WERI-Rb-1 (cell line): Measurements from ENCODE around the gene CENPM.

ENCODE experiments used
- DNase-seq: peaks from one replicate; pipeline ENCODE4 v3.0.0-alpha.2; 2020
- H3K27ac ChIP-seq: fragments of 250-450 bp; sonication (Bioruptor Pico); 2 replicates; pipeline ENCODE4 v1.5.1; 2020; ENCODE audit warnings: mild to moderate bottlenecking, moderate library complexity
- H3K27me3 ChIP-seq: fragments of 250-450 bp; sonication (Bioruptor Pico); 2 replicates; pipeline ENCODE4 v1.5.1; 2021; ENCODE audit warnings: mild to moderate bottlenecking, low read depth, moderate library complexity; ENCODE audit not compliant: insufficient read depth, severe bottlenecking
- H3K36me3 ChIP-seq: fragments of 250-450 bp; sonication (Bioruptor Pico); 2 replicates; pipeline ENCODE4 v1.5.1; 2020; ENCODE audit warnings: mild to moderate bottlenecking, moderate library complexity
- H3K4me3 ChIP-seq: 2 replicates; pipeline ENCODE4 v1.5.1; 2011; ENCODE audit warnings: low read depth, mild to moderate bottlenecking, control low read depth, low read length
- H3K9me3 ChIP-seq: fragments of 250-450 bp; sonication (Bioruptor Pico); 2 replicates; pipeline ENCODE4 v1.5.1; 2021; ENCODE audit warnings: mild to moderate bottlenecking, moderate library complexity; ENCODE audit not compliant: severe bottlenecking
- CTCF ChIP-seq: IDR thresholded peaks from 2 replicates; pipeline ENCODE4 v1.5.1; 2011; ENCODE audit warnings: low read depth, mild to moderate bottlenecking, control low read depth, inconsistent platforms, low read length

The CENPM gene

GRCh38 chr22:41906822-41907221, 40.1 kb downstream of the CENPM start:
- peaks cover 43% of the 10 kb centered on the region for H3K36me3 ChIP-seq
- no peak overlapping the region for H3K27ac ChIP-seq
- H3K9me3 ChIP-seq, result no peaks in the 10 kb centered on the region
- no peak for TF ChIP-seq CTCF
- H3K4me3 ChIP-seq, result no peak overlapping the region
- no peak for DNase-seq
- H3K27me3 ChIP-seq, result no peaks in the 10 kb centered on the region

GRCh38 chr22:41905411-41906202, 41.3 kb downstream of the CENPM start:
- no peak for TF ChIP-seq CTCF
- Histone ChIP-seq H3K27me3 (no peaks in the 10 kb centered on the region), H3K27ac (no peak overlapping the region), H3K36me3 (peaks cover 53% of the 10 kb centered on the region), H3K4me3 (no peak overlapping the region), H3K9me3 (no peaks in the 10 kb centered on the region)
- DNase-seq, result no peak

- no peaks in the 10 kb centered on the region for H3K27me3 ChIP-seq
- H3K4me3 ChIP-seq, result no peak overlapping the region
- H3K36me3 ChIP-seq, result peaks cover 62% of the 10 kb centered on the region
- no peak overlapping the region for H3K27ac ChIP-seq
- no peaks in the 10 kb centered on the region for H3K9me3 ChIP-seq
- DNase-seq, result no peak
- TF ChIP-seq CTCF, result no peak
Measured at GRCh38 chr22:41904450-41905410, 42.2 kb downstream of the CENPM start.

- Histone ChIP-seq H3K36me3 (peaks cover 79% of the 10 kb centered on the region), H3K9me3 (no peaks in the 10 kb centered on the region), H3K4me3 (no peak overlapping the region), H3K27ac (no peak overlapping the region), H3K27me3 (no peaks in the 10 kb centered on the region)
- DNase-seq, result no peak
- TF ChIP-seq CTCF, result no peak
Measured at GRCh38 chr22:41902932-41903421, 44.0 kb downstream of the CENPM start.

- H3K27me3 ChIP-seq, result no peaks in the 10 kb centered on the region
- H3K4me3 ChIP-seq, result no peak overlapping the region
- DNase-seq, result no peak
- H3K27ac ChIP-seq, result no peak overlapping the region
- H3K9me3 ChIP-seq, result no peaks in the 10 kb centered on the region
- no peak for TF ChIP-seq CTCF
- H3K36me3 ChIP-seq, result peaks cover 85% of the 10 kb centered on the region
Measured at GRCh38 chr22:41902016-41902415, 44.9 kb downstream of the CENPM start.
